Activated CD4-positive, alpha-beta T cell treated with anti-CD3 and anti-CD28 coated beads, Interleukin-2, amount 50 U/mL, for 16 hours (primary cell): Measurements from ENCODE around the gene LHFPL3.
"Not testable (repeated sequence)": the region's sequence is repeated elsewhere in the genome, so short reads cannot be mapped to it uniquely, and the experiment has no call there.

Experiments
- DNase-seq: peaks from one replicate; pipeline ENCODE4 v3.0.0-alpha.2; 2020

Gene LHFPL3

DNA sequence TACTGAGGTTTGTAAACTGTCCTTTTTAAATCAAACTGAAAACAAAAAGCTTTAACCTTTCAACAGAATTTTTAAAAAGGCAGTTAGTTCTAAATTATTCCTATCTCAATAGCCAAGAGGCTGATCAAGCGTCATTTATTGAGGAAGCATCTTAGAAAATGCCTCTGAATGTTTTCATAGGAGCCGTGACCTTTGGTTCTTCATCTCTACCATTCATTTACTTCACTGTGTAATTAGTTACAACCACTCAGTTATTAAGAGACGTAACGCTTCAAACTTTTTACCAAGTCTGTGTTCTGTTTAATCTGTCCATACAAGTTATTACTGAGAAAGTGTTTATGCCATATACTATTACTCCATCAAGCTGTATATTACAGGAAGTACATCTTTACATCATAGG lies 578.2 kb downstream of the LHFPL3 start:
- DNase-seq, result no peak

DNA sequence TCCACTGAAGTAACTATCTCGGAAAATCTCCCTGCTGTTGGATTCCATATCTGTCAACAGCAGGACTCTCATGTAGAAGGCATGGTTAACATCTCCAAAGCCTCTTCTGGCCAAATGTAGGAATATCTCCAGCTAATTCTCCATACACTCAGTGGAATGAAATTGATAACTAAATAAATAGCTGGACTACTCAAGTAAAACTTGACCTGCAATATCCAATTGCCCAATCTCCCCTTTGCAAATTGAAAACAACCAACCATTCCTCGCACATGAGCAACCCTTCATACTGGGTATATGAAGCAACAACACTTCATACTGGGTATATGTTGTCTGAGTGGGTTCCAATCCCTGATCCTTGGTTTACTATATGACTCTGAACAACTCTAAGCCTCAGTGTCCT lies 580.2 kb downstream of the LHFPL3 start:
- no peak for DNase-seq

DNA sequence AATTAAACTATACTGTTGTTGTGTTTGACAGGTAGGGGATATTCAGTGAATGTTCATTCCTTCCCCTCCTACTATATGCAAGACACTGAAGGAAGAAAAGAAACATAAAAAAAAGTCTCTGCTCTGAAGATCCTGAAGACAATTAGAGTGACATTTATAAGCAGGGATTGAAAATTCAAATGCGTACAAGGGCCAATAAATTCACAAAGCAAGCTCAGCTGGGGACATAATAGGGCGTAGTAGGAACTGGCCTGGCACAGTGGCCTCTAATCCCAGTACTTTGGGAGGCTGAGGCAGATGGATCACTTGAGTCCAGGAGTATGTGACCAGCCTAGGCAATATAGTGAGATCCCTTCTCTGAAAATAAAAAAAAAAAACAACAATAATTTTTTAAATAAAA lies 580.7 kb downstream of the LHFPL3 start:
- DNase-seq, result no peak

DNA sequence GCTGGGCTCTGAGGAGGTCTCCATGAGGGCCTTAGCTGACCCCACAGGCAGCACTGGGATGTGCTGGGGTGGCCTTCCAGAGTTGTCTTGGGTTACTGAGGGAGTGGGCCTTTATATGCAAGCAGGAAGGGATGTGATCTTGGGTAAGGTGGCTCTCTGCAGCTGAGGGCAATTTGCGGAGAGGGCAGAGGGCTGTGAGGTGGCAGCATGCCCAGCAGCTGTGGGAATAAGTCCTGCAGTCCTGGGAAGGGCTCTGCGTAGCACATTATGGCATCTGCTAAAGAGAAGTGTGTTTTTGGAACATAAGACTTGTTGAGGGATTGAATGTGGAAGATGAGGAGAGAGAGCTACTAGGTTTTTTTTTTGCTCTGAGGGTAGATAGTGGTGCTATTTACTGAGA lies 586.0 kb downstream of the LHFPL3 start:
- DNase-seq, result no peak

DNA sequence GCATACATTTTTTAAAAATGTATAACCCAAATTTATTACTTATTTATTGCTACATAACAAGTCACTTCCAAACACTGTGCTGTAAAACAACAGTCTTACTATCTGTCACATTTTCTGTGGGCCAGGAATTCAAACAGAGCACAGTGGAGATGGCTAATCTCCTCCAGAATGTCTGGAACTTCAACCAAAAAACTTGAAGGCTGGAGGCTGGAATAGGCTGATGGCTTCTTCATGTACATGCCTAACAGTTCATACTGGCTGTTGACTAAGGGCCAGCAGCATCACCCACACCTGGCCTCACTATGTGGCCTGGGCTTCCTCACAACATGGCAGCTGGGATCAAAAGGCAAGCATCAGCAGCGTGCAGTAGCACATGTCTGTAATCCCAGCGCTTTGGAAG lies 593.2 kb downstream of the LHFPL3 start:
- no peak for DNase-seq

DNA sequence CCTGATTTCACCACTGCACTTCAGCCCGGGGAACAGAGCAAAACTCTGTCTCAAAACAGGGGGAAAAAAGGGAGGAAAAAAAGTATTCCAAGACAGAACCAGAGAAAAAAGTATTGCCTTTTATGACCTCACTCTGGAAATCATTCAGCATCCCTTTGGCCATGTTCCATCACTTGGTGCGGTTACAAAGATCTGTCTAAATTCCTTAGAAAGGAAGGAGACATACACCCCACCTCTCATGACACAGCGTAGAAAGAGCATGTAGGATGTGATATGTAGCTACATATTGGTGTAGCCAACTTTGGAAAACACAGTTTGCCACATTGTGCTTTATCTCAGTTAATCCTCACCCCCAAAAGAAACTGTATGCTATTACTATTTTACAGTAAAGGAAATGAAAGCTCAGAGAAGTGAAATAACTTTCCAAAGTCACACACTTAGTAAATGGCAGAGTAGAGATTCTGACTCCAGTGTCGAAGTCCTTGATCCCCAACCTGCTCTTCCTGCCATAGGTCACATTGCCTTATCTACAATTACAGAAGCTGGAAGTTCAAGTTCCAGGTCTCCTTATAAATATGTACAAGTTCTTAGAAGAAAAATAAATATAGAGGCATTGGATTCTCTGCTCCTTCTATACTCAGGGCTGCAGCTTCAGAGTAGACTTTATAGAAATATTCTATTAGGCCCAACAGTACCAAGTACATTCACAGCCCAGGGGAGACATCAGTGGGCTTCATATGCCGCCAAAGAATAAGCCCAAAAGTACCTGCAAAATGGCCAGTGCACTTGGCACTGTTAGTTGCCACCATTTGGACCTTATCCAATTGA lies 594.0 kb downstream of the LHFPL3 start:
- DNase-seq, result no peak

DNA sequence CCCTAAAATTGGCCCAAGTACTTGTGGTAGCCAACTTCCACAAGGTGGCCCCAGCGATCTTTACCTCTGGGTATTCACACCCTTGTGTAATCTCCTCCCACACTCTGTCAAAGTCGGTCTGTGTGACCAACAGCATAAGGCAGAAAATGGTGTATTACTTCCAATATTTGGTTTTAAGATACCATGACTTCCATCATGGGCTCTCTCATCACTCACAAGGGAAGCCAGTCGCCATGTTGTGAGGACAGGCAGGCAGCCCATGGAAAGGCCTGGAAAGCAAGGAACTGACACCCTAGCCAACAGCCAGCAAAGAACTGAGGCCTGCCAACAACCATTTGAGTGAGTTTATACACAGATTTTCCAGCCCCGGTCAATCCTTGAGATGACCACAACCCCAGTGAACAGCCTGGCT lies 594.6 kb downstream of the LHFPL3 start:
- DNase-seq, result peak; percentile 87

DNA sequence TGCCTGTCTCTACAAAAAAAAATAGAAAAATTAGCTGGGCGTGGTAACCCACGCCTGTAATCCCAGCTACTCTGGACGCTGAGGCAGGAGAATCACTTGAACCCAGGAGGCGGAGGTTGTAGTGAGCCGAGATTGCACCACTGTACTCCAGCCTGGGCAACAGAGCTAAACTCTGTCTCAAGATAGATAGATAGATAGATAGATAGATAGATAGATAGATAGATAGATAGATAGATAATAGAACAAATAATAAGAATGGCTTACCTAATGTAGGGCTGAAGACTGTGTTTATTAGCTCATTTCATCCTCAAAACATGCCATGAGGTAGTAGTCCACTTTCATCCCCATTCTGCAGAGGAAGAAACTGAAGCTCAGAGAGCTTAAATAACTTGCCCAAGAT lies 597.8 kb downstream of the LHFPL3 start:
- not testable (repeated sequence) for DNase-seq

DNA sequence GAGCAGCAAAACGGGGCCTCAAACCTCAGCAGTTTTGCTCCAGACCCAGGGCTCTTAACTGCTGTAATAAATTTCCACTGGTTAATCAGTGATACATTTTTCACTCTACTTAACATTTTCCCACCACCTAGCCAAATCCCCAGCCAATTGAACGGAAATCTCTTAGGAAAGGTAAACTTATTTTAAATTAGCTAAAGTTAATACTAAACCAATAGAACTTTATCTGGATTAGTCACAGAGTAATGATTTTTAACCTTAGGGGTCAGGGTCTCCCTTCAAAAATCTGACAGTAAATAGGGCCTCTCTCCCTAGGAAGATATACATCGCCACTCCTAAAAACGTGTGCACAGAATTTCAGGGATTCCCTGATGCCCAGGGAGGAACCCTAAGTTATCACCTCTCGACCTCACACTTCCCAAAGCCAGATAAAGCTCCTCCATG lies 598.2 kb downstream of the LHFPL3 start:
- DNase-seq, result no peak

DNA sequence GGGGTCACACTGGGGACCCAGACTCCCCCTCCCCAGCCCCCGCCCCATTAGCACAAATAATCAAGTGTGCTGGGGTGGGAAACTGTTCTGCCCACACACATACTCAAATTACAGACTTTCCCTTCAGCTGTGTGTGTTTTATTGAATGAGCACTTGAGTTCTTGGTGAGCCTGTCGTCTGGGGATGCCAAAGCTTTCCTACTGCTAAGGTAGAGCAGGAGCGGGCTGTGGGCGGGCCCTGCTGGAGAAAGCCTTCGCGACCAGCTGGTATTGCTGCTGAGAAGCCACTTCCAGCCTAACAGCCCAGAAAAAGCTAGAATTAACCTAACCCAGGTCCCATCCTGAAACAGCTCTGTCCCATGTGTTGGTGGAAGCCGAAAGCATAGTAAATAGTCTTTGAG lies 598.7 kb downstream of the LHFPL3 start:
- no peak for DNase-seq

DNA sequence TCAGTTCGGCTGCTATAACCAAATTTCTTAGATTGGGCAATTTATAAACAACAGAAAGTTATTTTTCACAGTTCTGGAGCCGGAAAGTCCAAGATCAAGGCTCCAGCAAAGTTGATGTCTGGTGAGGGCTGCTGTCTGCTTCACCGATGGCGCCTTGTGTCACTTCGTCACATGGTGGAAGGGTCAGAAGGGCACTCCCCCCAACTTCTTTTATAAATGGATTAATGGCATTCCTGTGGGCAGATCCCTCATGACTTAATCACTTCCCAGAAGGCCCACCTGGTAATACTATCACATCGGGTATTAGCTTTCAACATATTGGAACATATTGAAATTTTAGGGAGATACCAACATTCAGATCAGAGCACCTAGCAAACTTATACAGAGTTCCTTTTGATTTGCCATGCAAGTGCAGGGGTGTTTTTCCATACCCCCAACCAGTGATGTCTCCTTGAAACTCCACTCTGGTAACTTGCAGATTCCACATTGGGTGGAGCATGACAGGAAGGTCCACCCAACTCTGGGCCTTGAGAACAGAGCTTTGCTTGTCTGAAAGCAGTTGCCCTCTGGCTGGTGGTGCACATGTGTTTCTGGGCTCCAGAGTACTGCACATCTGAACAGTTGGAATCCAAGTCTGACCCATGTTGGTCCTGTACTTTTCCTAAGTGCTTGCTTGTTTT lies 600.5 kb downstream of the LHFPL3 start:
- no peak for DNase-seq

DNA sequence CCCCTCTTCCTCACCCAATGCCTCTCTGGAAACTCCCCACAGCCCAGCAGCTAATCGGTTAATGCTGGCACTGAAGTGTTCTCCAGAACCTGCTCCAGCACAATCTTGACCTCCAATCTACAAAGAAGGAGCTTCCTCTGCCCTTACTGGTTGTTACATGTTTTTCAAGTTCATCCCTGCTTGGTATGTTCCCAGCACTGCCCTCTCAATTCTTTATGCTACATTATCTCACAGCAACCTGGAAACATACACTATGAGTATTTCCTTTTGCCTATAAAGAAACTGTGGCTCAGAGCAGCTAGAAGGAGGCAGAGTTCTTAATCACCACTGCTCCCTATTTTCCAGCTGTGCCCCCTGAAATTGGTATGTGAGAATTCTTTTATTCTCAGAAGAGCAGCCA lies 601.5 kb downstream of the LHFPL3 start:
- DNase-seq, result no peak

DNA sequence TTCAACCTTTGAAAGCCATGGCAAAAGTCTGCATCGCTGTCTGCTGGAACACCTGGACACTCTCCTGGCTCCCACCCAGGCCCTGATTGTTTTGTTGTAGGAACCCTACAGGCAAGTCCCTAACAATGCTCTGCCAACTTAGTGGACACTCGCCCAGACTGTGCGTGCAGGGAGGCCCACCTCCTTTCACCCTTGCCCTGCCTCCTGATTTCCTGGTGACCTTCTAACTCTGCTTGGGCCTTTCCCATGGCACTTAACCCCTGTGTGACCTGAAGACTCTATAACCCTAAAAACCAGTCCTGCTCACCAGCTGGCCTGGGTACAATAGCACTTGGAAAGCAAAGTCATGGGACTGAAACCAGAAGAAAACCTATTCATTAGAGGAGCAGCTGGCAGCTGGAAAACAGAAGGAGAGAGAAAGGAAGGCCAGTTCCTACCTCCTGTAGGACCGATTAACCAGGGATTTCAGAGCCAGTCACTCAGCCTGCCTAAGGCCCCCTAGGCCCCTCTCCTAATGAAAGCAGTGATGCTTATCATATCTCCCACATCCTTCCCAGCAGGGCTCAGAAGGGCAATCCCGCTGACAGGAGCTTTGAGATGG lies 602.9 kb downstream of the LHFPL3 start:
- no peak for DNase-seq

DNA sequence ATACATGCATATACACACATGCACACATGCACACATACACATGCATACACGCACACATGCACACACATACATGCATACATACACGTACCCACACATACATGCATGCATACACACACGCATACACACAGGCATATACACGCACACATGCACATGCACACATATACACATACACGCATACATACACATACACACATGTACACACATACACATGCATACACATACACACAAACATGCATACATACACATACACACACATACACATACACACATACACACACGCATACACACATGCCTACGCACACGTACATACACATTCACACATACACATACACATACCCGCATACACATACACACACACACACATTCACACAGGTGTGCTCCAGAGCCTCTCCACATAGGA lies 604.6 kb downstream of the LHFPL3 start:
- DNase-seq, result no peak

DNA sequence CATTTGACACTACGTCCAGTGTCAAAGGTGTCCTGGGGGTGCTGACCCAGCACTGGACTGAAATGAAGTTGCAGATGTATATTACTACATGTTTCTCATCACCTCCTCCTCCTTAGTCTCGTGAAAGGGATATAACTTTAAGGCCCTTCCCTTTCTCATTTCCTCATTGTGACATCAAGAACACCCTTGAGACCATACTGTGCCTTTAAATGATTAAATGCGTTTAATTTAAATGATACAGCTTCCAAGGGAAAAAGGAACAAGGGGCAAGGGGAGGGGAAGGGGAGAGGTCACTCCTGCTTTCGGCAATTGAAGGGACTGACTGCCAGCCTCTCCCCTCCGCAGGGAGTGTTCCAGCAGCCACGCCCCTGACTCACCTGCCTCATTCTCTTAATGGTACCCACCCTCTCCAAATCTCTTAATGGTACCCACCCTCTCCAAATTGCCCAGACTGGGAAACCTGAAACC lies 605.2 kb downstream of the LHFPL3 start:
- DNase-seq, result no peak

DNA sequence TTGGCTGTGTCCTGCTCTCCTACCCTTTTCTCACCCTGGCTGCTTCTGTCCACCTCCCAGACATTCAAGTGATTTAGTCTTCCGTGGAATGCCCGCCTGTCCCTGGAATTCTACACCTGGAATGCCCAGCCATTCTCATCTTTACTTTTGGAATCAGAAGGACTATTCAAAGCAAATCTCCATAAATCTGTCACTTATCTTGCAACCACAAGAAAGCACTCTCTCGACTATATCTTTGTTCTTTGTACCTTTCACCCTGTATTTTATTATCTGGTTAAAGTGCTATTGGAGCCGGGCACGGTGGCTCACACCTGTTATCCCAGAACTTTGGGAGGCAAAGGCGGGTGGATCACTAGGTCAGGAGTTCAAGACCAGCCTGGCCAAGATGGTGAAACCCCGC lies 606.3 kb downstream of the LHFPL3 start:
- no peak for DNase-seq

DNA sequence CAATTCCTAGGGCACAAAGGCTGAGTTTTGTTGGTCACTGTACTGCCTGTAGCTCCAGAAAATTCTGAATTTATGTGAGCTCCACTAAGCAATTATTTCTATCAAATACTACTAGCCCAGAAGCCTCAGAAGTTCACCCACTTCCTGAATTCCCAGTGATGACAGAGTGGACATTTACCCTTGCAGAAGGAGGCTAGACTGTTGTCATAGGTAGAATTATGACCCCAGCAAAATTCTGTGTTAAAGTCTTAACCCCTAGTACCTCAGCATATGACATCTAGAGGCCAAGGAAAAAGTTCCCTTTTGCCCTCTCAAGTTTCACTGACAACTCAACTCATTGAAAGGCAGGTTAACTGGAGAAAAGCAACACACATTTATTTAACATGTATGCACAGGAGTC lies 606.9 kb downstream of the LHFPL3 start:
- DNase-seq, result no peak

DNA sequence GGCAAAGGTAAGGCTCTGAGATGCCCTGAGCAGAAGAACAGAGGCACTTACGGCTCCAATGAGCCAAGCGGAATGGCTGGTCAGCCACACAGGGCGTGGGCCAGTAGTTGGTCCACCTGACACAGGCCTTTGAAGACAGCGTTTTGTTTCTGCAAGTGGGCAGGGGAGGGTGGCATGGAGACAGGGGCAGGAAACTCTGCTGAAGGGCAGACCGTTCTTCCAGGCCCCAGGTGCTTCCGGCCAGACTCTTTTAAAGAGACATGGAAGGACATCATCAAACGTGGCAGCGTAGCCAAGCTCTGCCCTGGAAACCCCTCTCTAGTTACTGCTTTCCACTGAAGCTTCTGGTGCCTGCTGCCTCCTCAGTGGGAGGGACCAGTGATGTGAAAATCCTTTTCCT lies 608.1 kb downstream of the LHFPL3 start:
- no peak for DNase-seq

DNA sequence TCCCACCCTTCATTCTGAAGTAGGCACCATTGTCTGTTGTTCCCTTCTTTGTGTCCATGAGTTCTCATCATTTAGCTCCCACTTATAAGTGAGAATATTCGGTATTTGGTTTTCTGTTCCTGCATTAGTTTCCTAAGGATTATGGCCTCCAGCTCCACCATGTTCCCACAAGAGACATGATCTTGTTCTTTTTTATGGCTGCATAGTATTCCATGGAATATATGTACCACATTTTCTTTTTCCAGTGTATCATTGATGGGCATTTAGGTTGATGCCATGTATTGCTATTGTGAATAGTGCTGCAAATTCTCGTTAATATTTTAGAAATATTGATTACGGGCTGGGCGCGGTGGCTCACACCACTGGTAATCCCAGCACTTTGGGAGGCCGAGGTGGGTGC lies 609.1 kb downstream of the LHFPL3 start:
- DNase-seq, result not testable (repeated sequence)

DNA sequence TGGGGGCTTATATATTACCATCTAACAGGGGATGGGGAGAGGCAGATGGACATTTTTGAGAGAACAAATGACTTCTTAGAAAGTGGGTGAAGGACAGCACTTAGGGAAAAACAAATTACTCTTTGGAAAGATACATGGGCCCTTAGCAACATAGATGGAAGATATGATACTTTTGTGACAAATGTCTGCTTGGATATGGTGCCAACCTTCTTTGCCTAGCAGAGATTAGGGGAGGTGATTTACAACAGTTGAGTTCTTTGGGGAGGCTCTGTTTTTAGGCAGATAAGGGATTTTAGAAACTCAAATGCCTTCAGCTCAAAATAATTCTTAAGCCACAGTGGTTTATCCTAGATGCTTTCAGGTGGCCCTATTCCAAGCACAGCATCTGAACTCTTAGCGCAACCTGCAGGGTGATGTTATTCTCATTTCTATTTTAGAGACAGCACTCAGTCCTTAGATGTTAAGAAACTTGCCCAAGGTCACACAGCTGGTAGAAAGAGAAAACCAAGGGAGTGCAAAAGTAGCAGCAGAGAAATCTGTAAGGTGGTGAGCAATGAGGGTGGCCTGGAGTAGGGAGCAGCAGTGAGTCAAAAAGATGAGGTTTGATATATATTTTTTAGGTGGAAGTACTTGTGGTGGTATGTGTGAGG lies 610.5 kb downstream of the LHFPL3 start:
- no peak for DNase-seq

DNA sequence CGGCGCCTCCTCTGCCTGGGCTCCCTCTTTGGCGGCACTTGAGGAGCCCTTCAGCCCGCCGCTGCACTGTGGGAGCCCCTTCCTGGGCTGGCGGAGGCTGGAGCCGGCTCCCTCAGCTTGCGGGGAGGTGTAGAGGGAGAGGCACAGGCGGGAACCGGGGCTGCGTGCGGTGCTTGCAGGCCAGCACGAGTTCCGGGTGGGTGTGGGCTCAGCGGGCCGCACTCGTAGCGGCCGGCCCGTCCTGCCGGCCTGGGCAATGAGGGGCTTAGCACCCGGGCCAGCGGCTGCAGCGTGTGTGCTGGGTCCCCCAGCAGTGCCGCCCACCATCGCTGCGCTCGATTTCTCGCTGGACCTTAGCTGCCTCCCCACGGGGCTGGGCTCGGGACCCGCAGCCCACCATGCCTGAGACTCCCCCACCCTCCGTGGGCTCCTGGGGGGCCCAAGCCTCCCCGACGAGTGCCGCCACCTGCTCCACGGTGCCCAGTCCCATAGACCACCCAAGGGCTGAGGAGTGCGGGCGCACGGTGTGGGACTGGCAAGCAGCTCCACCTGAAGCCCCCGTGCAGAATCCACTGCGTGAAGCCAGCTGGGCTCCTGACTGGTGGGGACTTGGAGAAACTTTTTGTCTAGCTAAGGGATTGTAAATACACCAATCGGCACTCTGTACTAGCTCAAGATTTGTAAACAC lies 611.8 kb downstream of the LHFPL3 start:
- no peak for DNase-seq

DNA sequence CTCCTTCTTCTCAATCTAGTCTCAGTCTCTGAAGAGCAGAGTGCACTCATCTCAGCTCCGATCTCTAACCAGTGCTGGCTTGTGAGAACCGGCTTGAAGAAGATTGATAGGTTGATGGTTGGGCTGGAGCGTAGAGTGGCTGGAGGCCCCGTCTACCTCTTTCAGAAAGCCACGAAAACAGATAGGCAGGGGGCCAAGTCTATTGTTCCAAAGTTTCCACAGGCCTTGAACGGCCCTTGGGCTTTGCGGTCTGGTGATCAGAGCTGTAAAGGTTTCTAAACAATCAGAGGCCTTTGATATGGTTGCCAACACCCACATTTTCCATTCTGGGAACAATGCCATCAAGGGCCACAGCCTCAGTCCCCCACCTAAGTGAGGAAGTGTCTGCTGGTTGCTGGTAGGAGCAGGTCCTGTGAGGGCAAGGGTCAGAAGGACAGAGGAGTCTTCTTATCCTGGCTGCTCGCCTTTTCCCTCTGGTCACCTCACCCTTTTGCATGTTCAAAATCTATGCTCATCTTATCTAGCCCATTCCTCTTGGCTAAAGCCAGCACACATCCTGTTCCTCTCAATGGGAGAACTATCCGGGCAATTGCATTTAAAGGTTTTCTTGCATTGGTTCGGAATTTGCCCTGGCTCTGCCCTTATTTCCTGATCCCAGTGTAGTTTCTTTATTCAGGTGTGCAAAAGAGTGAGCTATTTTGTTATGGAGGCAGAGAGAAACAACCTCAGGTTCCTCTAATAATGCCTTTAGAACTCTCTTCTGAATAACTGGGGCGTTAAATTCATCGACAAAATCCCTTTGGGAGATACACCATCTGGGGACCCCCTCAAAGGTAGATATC lies 615.3 kb downstream of the LHFPL3 start:
- DNase-seq, result peak; percentile 84
